Activated CD4-positive, alpha-beta T cell treated with anti-CD3 and anti-CD28 coated beads for 24 hours (primary cell): ENCODE data around the gene CROCC.

Source experiments
- DNase-seq, 2 donors: peaks; one replicate each; pipeline ENCODE4 v3.0.0-alpha.2; 2020; ENCODE audit warnings: low read depth in 2 of 2

CROCC gene

GRCh38 chr1:16983649-16984048, 61.9 kb downstream of the CROCC start:
- no peak for DNase-seq

GRCh38 chr1:16984717-16985116, 63.0 kb downstream of the CROCC start:
- DNase-seq = no peak

GRCh38 chr1:16986113-16986512, 64.4 kb downstream of the CROCC start:
- no peak for DNase-seq

GRCh38 chr1:16986560-16986959, 64.8 kb downstream of the CROCC start:
- no peak for DNase-seq

DNA sequence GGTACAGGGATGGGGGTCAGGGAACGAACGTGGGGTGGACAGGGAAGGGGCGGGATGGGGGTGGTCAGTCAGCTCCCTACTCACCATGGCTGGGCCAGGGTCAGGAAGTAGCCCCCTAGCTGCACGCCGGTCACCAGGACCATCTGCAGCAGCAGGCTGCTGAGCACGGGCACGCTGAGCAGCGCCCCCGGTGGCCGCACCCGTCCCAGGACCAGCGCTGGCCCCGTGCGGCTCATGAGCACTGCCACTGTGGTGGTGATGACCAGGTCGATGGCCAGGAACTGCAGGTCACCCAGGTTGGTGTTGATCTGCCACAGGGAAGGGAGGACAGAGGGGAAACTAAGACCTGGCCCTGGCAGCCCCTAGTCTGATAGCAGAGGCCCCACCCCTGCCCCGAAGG, 65.2 kb downstream of the CROCC start:
- DNase-seq = no peak

GRCh38 chr1:16988210-16988609, 66.5 kb downstream of the CROCC start:
- DNase-seq = no peak

- DNase-seq = no peak
Measured at GRCh38 chr1:16989676-16990391, 68.1 kb downstream of the CROCC start.

DNA sequence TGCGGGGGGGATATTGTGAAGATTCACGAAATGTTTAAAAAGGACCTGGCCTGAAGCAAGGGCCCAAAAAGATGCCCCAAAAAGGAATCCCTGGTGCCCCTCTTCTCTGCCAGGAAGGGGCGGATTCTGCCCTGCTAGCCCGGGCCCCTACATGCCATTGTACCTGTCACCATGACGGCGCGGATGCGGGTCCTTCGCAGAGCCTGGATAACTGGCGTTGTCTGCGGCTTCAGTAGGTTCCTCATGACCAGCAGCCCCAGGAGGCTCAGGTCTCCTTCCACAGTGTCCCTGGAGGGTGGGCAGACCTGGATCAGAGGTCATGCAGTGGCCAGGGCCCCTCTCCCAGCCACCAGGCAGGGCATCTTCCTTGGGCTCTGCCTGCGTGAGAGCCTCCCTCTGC, 69.8 kb downstream of the CROCC start:
- no peak for DNase-seq

DNA sequence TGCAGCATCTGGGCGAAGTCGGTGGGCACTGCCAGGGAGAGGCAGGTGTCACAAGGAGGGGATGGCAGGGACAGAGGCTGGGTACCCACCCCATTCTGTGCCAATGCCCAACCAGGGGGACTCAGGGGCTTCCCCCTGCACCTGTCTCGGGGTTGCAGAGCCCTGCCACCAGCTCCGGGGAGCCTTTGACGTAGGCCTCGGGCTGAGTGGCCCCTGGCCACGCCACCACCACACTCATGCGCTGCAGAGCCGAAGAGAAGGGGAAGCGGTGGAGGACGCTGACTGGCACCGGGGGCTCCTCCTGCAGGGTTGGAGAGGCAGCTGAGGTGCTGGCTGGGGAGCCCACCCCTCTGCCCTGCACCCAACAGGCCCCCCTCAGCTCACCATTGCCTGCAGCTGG, 70.4 kb downstream of the CROCC start:
- DNase-seq = no peak

DNA sequence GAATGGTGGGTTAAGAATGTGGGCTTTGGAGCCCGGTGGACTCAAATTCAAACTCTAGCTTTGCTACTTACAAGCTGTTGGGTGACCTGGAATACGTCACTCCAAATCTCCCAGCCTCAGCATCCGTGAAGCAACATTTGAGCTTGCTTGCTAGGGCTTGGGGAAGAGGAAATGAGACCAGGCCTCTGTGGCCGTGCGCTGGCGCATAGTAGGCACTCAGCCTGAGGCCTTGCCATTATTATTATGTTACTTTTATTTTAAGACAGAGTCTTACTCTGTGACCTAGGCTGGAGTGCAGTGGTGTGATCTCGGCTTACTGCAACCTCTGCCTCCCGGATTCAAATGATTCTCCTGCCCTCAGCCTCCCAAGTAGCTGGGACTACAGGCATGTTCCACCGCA, 70.9 kb downstream of the CROCC start:
- no peak for DNase-seq

DNA sequence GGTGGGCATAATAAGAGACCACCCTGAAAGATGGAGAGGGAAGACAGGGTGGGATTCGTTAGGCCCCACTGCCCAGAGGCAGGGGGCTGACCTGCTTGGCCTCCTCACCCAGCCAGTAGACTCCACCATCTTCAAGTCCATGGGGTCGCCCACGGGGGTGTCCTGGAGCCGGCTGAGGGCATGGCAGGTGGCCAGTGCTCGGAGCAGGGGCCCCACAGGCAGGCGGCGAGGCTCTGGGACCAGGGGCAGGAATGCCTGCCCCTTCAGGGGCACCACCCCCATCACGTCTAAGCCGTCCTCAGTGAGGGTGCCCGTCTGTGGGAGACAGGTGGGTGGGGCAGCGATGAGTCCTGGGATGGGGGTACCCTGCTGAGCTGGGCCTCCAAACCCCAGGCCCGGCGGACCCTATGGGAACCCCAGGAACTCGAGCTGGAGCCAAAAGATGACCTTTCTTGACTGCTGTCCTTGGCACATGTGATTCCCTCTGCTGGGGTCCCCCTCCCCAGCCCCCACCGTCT, 71.8 kb downstream of the CROCC start:
- no peak for DNase-seq

DNA sequence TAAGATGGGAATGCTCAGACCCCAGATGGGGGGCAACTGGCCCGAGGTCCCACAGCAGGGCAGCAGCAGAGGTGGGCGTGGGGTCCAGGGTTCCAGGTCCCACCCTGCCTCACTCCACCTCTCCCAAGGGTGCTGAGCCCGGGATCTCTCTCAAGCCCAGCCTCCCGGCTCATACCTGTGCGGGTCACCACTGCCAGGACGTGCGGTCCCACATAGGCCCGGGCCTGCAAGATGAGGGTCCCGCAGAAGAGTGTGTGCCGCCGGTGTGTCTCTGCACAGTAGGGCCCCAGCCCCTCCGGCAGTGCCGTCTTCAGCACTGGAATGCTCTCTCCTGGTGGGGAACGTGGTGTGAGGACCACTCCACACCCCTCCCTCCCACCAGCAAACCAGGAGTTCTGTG, 75.1 kb downstream of the CROCC start:
- no peak for DNase-seq

DNA sequence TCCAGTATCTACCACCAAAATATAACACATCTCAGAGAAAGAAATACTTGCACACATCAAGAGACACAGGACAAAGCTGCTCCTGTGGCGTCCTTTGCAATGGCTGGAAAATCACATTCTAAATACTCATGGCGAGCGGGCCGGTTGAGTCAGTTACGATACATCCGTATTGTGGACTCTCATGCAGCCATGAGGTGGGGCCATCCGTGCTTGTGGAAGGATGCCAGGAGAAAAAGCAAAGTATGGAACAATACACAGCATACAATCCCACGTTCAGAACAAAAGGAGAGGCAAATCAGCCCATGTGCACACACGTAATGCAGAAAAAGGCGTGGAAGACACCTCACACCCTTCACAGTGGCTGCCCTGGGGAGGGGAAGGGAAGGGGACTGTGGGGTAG, 76.9 kb downstream of the CROCC start:
- DNase-seq = no peak

GRCh38 chr1:16999863-17000262, 78.1 kb downstream of the CROCC start:
- no peak for DNase-seq

- DNase-seq = no peak
Measured at GRCh38 chr1:17001760-17002523, 80.2 kb downstream of the CROCC start.

DNA sequence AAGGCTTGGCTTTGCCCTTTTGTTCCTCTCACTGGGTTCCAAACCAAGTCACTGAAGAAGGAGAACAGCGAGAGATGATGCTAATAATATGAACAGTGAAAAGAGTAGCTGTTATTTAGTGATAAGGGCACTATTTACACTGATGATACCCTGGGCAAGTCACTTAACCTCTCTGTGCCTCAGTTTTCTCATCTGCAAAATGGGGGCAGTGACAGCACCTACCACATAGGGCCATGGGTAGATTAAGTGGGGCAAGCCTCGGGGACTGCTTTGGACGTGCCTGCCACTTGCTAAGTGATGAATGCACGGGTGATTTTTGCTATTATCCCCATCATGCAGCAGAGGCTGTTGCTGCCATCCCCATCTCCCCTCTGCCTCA, 80.8 kb downstream of the CROCC start:
- no peak for DNase-seq

- no peak for DNase-seq
Measured at GRCh38 chr1:17004466-17005364, 83.0 kb downstream of the CROCC start.

DNA sequence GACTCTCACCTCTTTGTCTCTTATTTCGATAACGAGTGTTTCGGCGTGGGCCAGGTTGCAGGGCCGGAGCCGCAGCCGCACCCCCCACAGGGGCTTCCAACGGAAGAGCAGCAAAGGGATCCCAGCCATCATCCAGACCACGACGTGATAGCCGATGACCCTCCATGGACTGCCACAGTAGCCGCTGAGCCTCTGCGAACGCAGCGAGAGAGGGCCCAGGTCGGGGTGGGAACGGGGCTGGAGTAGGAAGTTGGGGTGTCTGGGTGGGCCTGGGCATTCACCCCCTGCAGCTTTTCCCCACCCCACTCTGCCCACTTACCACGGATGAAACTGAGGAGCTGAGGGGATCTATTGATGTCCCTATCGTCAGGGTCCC, 83.6 kb downstream of the CROCC start:
- no peak for DNase-seq

DNA sequence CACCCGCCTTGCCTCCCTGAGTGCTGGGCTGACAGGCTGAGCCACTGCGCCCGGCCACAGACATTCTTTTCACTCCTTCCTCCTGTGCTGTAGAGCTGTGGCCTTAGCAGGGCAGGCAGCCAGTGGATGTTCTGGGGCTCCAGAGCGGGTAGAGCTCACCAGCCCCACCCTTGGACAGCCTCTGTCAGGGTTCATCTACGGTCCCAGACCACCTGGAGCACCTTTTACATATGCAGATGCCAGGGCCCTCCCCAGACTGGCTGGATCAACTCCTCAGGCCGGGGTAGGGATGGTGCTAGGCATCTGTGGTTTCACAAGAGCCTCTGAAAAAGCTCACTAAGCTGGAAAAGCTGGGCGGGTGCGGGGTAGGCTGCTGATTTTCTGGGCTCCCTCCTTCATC, 85.4 kb downstream of the CROCC start:
- DNase-seq = no peak

GRCh38 chr1:17008208-17008855, 86.6 kb downstream of the CROCC start:
- no peak for DNase-seq

GRCh38 chr1:17009706-17010105, 88.0 kb downstream of the CROCC start:
- DNase-seq = no peak

DNA sequence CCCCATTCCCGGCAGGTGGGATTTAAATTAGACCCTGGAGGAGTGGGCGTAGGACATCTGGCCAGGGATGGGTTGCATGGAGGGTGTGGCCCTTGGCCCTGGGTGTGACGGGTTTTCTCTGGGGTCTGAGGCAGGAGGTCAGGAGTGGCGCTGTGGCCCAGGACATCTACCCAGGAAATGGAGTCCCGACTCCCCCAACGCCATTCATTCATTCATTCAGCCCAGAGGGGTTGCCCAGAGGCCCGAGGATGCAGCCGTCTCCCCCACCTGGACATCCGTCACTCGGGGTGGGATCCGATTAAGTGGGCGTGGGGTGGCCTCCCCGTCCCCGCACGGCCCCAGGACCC, 89.3 kb downstream of the CROCC start:
- DNase-seq = no peak
